Stimulated activated CD8-positive, alpha-beta memory T cell treated with anti-CD3 and anti-CD28 coated beads, Interleukin-7, amount 100 ng/mL, for 4 hours (primary cell): ENCODE data around the gene PNPLA2.
A peak's percentile ranks its signal among the peaks of the same experiment; 100 is the strongest.

ENCODE experiments used
- DNase-seq, 2 donors: peaks; one replicate each; pipeline ENCODE4 v3.0.0-alpha.2; 2020; ENCODE audit warnings: low read depth in 2 of 2

PNPLA2 gene

GRCh38 chr11:783581-784015 is 35.1 kb upstream of the PNPLA2 start:
- no peak for DNase-seq

- DNase-seq, result no peak
Observed at GRCh38 chr11:786235-787083, 32.3 kb upstream of the PNPLA2 start.

- DNase-seq, result no peak
Observed at GRCh38 chr11:787084-787675, 31.5 kb upstream of the PNPLA2 start.

- DNase-seq, result no peak
Observed at GRCh38 chr11:788009-788640, 30.6 kb upstream of the PNPLA2 start.

GRCh38 chr11:788953-789940 is 29.5 kb upstream of the PNPLA2 start:
- DNase-seq, result no peak

- no peak for DNase-seq
Observed at GRCh38 chr11:789943-790342, 28.8 kb upstream of the PNPLA2 start, which contains the start of gene CEND1. CEND1 (minus strand) TSS chr11:790090; CDS start chr11:788576, 1,514 bp downstream.

GRCh38 chr11:790721-791564 is 27.8 kb upstream of the PNPLA2 start:
- DNase-seq, result no peak

GRCh38 chr11:791658-792534 is 26.8 kb upstream of the PNPLA2 start:
- no peak for DNase-seq

- DNase-seq, result no peak
Observed at GRCh38 chr11:792535-792821, 26.2 kb upstream of the PNPLA2 start.

- no peak for DNase-seq
Observed at GRCh38 chr11:792873-793272, 25.8 kb upstream of the PNPLA2 start.

GRCh38 chr11:793556-793955 is 25.2 kb upstream of the PNPLA2 start:
- DNase-seq, result no peak

- DNase-seq, result no peak
Observed at GRCh38 chr11:794013-794765, 24.5 kb upstream of the PNPLA2 start.

GRCh38 chr11:794766-795633 is 23.7 kb upstream of the PNPLA2 start:
- no peak for DNase-seq

GRCh38 chr11:795634-796564 is 22.8 kb upstream of the PNPLA2 start:
- DNase-seq, result peak; percentile 82

GRCh38 chr11:796565-797295 is 22.0 kb upstream of the PNPLA2 start:
- no peak for DNase-seq
